K562 (cell line): ENCODE data around the gene GRHPR. TPM values are rescaled to one million over a fixed set of nuclear protein-coding genes. Genes with fewer than 3 reads are reported as not detected.

Source experiments
- CHD4 ChIP-seq: fragments of 200-600 bp; sonication (generic); IDR thresholded peaks from 3 replicates; pipeline ENCODE4 v1.6.1; 2012; ENCODE audit warnings: low read depth, mild to moderate bottlenecking, mixed read lengths, low read length, inconsistent platforms; ENCODE audit not compliant: insufficient read depth, insufficient replicate concordance, poor library complexity, severe bottlenecking
- FOXK1 ChIP-seq: sonication (generic); formaldehyde crosslinking; IDR thresholded peaks from 2 replicates; pipeline ENCODE4 v1.8.0; 2022; ENCODE audit warnings: missing genetic modification reagents, mild to moderate bottlenecking, borderline replicate concordance
- GATAD2B ChIP-seq: fragments of 450-650 bp; IDR thresholded peaks from 2 replicates; pipeline ENCODE4 v1.6.1; 2017; ENCODE audit warnings: mild to moderate bottlenecking, borderline replicate concordance
- KLF16 ChIP-seq: IDR thresholded peaks from 2 replicates; pipeline ENCODE4 v1.6.1; 2016; ENCODE audit warnings: antibody characterized with exemption
- MYNN ChIP-seq, 2 experiments: sonication (generic); formaldehyde crosslinking in 1 of 2; IDR thresholded peaks; 2 replicates each; pipeline versions ENCODE4 v1.5.0 to v1.6.1; 2016 to 2020; ENCODE audit warnings: antibody characterized with exemption in 1 of 2, missing genetic modification reagents in 1 of 2
- OTX1 ChIP-seq: fragments of 450-650 bp; formaldehyde crosslinking; IDR thresholded peaks from 2 replicates; pipeline ENCODE4 v1.4.0; 2022; ENCODE audit warnings: mild to moderate bottlenecking
- RFX5 ChIP-seq: IDR thresholded peaks from 2 replicates; pipeline ENCODE4 v1.6.1; 2011; ENCODE audit warnings: low read depth, mild to moderate bottlenecking, improper control_type of control experiment, low read length
- ZBTB12 ChIP-seq: fragments of 250-450 bp; sonication (Bioruptor Pico); IDR thresholded peaks from 2 replicates; pipeline ENCODE4 v1.4.0; 2020
- ZC3H4 ChIP-seq: sonication (generic); formaldehyde crosslinking; IDR thresholded peaks from 2 replicates; pipeline ENCODE4 v1.9.0; 2021; ENCODE audit warnings: missing genetic modification reagents, borderline replicate concordance
- ZFPM2 ChIP-seq: fragments of 250-450 bp; sonication (Bioruptor Pico); IDR thresholded peaks from 2 replicates; pipeline ENCODE4 v1.5.1; 2022; ENCODE audit warnings: mild to moderate bottlenecking
- ZNF324 ChIP-seq: fragments of 250-450 bp; sonication (Bioruptor Pico); IDR thresholded peaks from 2 replicates; pipeline ENCODE4 v1.4.0; 2020; ENCODE audit warnings: mild to moderate bottlenecking
- ZNF707 ChIP-seq: fragments of 250-450 bp; sonication (Bioruptor Pico); conservative IDR thresholded peaks from 2 replicates; pipeline ENCODE4 v1.8.0; 2022; ENCODE audit warnings: inconsistent platforms, mild to moderate bottlenecking, moderate library complexity
- ZNF778 ChIP-seq: fragments of 450-650 bp; formaldehyde crosslinking; IDR thresholded peaks from 2 replicates; pipeline ENCODE4 v1.4.0; 2020; ENCODE audit warnings: mild to moderate bottlenecking, moderate library complexity
- ZZZ3 ChIP-seq: fragments of 450-650 bp; IDR thresholded peaks from 2 replicates; pipeline ENCODE4 v1.6.1; 2016; ENCODE audit warnings: antibody characterized with exemption, mild to moderate bottlenecking, moderate library complexity
- polyA plus RNA-seq, 8 experiments: library from polyadenylated mRNA; depleted of rRNA in 4 of 8; stranded (reverse) in 5 of 8; unstranded in 3 of 8; fragments of >200 nt; fragmentation: Nextera tagmentation in 2 of 8; fragmentation: Illumina TruSeq in 1 of 8; extraction: Ambion mirVana in 2 of 8; extraction: Trizol in 1 of 8; gene quantifications; 2 replicates each; pipeline versions ENCODE4 v1.2.1 to v1.2.3, GENCODE V29; 2011 to 2014; ENCODE audit warnings: inconsistent platforms in 1 of 8, missing spikeins in 1 of 8
- total RNA-seq, 7 experiments: library from RNA; depleted of rRNA in 6 of 7; stranded (reverse); fragments of >200 nt in 6 of 7; fragmentation: Illumina TruSeq in 2 of 7; extraction: Trizol in 2 of 7; gene quantifications; 2 replicates each; pipeline versions ENCODE4 v1.2.1 to v1.2.3, GENCODE V29; 2011 to 2021; ENCODE audit warnings: low replicate concordance in 1 of 7
- TF ChIP-seq, protein P1 (sequence below): sonication (generic); formaldehyde crosslinking; IDR thresholded peaks from 2 replicates; pipeline ENCODE4 v1.5.0; 2020; ENCODE audit warnings: missing genetic modification reagents
- TF ChIP-seq, protein P2 (sequence below): sonication (generic); formaldehyde crosslinking; IDR thresholded peaks from 2 replicates; pipeline ENCODE4 v1.8.0; 2022; ENCODE audit warnings: missing genetic modification reagents, mild to moderate bottlenecking, borderline replicate concordance
- TF ChIP-seq, protein P3 (sequence below): fragments of 250-450 bp; sonication (Bioruptor Pico); IDR thresholded peaks from 2 replicates; pipeline ENCODE4 v1.9.0; 2021; ENCODE audit warnings: mild to moderate bottlenecking
- TF ChIP-seq, protein P4 (sequence below): fragments of 450-650 bp; IDR thresholded peaks from 2 replicates; pipeline ENCODE4 v1.7.0; 2016; ENCODE audit warnings: borderline replicate concordance
- TF ChIP-seq, protein P5 (sequence below): fragments of 150-350 bp; conservative IDR thresholded peaks from 2 replicates; pipeline ENCODE4 v1.6.1; 2014; ENCODE audit warnings: low read length

GRHPR gene
- total and polyA plus RNA-seq, 9 of the 15 experiments (the other 6 are each of a cell fraction or from before 2014, with no cell fraction given): 38.9 to 144 (median 120) TPM

DNA sequence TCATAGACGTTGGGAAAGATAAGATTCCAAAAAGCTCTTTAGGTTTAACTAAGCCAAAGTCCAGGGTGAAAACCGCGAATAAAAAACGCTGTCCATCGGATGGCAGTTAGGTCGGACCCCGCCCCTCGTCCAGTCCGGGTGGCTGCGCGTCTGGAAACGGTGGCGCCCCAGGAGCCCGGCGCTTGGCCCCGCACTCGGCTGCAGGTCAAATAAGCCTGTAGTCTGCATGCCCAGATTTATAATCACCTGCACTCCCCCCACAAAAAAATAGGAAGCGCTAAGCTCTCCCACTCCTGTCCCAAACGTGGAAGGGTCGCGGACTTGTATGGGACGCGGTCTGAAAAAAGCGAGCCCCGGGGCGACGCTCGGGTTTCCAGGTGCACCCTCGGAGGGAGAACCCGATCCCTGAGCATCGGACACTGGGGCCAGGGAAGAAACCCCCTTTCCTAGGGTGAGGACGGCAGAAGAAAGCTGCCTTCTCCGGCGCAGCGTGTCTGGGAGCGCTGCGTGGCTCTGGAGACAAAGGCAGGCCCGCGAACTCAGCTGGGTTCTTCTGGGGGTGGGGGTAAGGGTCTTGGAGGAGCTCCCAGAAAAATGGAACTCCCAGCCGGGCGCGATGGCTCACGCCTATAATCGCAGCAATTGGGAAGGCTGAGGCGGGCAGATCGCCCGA, 43.7 kb downstream of the GRHPR start (continued):
- TF ChIP-seq ZBTB12 (no peak), OTX1 (CRISPR knock-in tag) (no peak), ZC3H4 (CRISPR knock-in tag) (peak; percentile 78; the same call in 1 of the 2 replicates), MYNN (IDR thresholded peaks at IDR 0.05) (no peak), MYNN (CRISPR knock-in tag; IDR thresholded peaks at IDR 0.05) (no peak), ZZZ3 (no peak), CHD4 (no peak), ZNF707 (CRISPR knock-in tag) (no peak), ZNF778 (CRISPR knock-in tag) (no peak), RFX5 (no peak), FOXK1 (no peak; the same call in 1 of the 2 replicates), KLF16 (no peak), ZNF324 (no peak), ZFPM2 (no peak), GATAD2B (no peak)
- TF ChIP-seq, protein P1, sequence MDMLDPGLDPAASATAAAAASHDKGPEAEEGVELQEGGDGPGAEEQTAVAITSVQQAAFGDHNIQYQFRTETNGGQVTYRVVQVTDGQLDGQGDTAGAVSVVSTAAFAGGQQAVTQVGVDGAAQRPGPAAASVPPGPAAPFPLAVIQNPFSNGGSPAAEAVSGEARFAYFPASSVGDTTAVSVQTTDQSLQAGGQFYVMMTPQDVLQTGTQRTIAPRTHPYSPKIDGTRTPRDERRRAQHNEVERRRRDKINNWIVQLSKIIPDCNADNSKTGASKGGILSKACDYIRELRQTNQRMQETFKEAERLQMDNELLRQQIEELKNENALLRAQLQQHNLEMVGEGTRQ (CRISPR knock-in tag): no peak
- TF ChIP-seq, protein P2, sequence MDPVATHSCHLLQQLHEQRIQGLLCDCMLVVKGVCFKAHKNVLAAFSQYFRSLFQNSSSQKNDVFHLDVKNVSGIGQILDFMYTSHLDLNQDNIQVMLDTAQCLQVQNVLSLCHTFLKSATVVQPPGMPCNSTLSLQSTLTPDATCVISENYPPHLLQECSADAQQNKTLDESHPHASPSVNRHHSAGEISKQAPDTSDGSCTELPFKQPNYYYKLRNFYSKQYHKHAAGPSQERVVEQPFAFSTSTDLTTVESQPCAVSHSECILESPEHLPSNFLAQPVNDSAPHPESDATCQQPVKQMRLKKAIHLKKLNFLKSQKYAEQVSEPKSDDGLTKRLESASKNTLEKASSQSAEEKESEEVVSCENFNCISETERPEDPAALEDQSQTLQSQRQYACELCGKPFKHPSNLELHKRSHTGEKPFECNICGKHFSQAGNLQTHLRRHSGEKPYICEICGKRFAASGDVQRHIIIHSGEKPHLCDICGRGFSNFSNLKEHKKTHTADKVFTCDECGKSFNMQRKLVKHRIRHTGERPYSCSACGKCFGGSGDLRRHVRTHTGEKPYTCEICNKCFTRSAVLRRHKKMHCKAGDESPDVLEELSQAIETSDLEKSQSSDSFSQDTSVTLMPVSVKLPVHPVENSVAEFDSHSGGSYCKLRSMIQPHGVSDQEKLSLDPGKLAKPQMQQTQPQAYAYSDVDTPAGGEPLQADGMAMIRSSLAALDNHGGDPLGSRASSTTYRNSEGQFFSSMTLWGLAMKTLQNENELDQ (CRISPR knock-in tag): no peak
- TF ChIP-seq, protein P3, sequence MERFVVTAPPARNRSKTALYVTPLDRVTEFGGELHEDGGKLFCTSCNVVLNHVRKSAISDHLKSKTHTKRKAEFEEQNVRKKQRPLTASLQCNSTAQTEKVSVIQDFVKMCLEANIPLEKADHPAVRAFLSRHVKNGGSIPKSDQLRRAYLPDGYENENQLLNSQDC (CRISPR knock-in tag): no peak
- TF ChIP-seq, protein P4, sequence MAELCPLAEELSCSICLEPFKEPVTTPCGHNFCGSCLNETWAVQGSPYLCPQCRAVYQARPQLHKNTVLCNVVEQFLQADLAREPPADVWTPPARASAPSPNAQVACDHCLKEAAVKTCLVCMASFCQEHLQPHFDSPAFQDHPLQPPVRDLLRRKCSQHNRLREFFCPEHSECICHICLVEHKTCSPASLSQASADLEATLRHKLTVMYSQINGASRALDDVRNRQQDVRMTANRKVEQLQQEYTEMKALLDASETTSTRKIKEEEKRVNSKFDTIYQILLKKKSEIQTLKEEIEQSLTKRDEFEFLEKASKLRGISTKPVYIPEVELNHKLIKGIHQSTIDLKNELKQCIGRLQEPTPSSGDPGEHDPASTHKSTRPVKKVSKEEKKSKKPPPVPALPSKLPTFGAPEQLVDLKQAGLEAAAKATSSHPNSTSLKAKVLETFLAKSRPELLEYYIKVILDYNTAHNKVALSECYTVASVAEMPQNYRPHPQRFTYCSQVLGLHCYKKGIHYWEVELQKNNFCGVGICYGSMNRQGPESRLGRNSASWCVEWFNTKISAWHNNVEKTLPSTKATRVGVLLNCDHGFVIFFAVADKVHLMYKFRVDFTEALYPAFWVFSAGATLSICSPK: no peak
- TF ChIP-seq, protein P5, sequence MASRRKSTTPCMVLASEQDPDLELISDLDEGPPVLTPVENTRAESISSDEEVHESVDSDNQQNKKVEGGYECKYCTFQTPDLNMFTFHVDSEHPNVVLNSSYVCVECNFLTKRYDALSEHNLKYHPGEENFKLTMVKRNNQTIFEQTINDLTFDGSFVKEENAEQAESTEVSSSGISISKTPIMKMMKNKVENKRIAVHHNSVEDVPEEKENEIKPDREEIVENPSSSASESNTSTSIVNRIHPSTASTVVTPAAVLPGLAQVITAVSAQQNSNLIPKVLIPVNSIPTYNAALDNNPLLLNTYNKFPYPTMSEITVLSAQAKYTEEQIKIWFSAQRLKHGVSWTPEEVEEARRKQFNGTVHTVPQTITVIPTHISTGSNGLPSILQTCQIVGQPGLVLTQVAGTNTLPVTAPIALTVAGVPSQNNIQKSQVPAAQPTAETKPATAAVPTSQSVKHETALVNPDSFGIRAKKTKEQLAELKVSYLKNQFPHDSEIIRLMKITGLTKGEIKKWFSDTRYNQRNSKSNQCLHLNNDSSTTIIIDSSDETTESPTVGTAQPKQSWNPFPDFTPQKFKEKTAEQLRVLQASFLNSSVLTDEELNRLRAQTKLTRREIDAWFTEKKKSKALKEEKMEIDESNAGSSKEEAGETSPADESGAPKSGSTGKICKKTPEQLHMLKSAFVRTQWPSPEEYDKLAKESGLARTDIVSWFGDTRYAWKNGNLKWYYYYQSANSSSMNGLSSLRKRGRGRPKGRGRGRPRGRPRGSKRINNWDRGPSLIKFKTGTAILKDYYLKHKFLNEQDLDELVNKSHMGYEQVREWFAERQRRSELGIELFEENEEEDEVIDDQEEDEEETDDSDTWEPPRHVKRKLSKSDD: no peak
